ENCODE data around the gene AGPAT1.

- no peak for TF ChIP-seq ZNF274 (IDR thresholded peaks at IDR 0.05; ENCODE audit: low read depth, low read length)
- no peak for TF ChIP-seq SUZ12 (IDR thresholded peaks at IDR 0.05; ENCODE audit: extremely low read depth, insufficient read depth, insufficient read length)
- no peak for TF ChIP-seq YY1 (IDR thresholded peaks at IDR 0.05; ENCODE audit: insufficient read depth, insufficient read length)
Observed at GRCh38 chr6:32167154-32167760, 8.6 kb downstream of the AGPAT1 start.
